Caco-2 (cell line): ENCODE data around the gene CDYL2. TPM values are rescaled to one million over a fixed set of nuclear protein-coding genes. Genes with fewer than 3 reads are reported as not detected.

Experiments
- BruUV-seq: library from RNA; stranded (reverse); fragments of 400-500 nt; replicated peaks from 2 replicates; lab custom pipeline; 2021; lab: Mats Ljungman, UMichigan
- CTCF ChIA-PET: fragments of 300-600 bp; sonication (Branson Sonifier 250); formaldehyde crosslinking; loops from one replicate; lab custom pipeline; 2022; ENCODE audit warnings: antibody characterized with exemption; lab: Charles Lee
- POLR2A ChIA-PET: fragments of 300-600 bp; sonication (Branson Sonifier 250); formaldehyde crosslinking; loops from one replicate; lab custom pipeline; 2022; ENCODE audit warnings: antibody characterized with exemption; lab: Charles Lee
- DNase-seq, 2 experiments: peaks; one replicate each; pipeline versions ENCODE4 v3.0.0 to v3.0.0-alpha.2; 2020 to 2022
- H3K27me3 ChIP-seq: replicated peaks from 2 replicates; pipeline ENCODE4 v1.6.0; 2011; ENCODE audit warnings: low read length; ENCODE audit not compliant: control insufficient read depth, insufficient read depth
- H3K36me3 ChIP-seq: 2 replicates; pipeline ENCODE4 v1.5.1; 2011; ENCODE audit warnings: low read length; ENCODE audit not compliant: control insufficient read depth, insufficient read depth
- H3K4me1 ChIP-seq: fragments of 250-450 bp; sonication (Bioruptor Pico); 2 replicates; pipeline ENCODE4 v1.5.1; 2020; ENCODE audit warnings: mild to moderate bottlenecking
- H3K4me3 ChIP-seq: 2 replicates; pipeline ENCODE4 v1.5.1; 2011; ENCODE audit warnings: low read depth, mild to moderate bottlenecking, control low read depth, low read length
- H3K9me3 ChIP-seq: fragments of 250-450 bp; sonication (Bioruptor Pico); 2 replicates; pipeline ENCODE4 v1.5.1; 2020; ENCODE audit warnings: mild to moderate bottlenecking, moderate library complexity
- H3K27ac Mint-ChIP-seq: one replicate; pipeline ENCODE4 v1.8.0; 2022; ENCODE audit warnings: mixed read lengths; ENCODE audit not compliant: unreplicated experiment
- H3K27me3 Mint-ChIP-seq: one replicate; pipeline ENCODE4 v1.8.0; 2022; ENCODE audit warnings: mixed read lengths; ENCODE audit not compliant: insufficient read depth, unreplicated experiment
- H3K36me3 Mint-ChIP-seq: one replicate; pipeline ENCODE4 v1.8.0; 2022; ENCODE audit warnings: mild to moderate bottlenecking, mixed read lengths; ENCODE audit not compliant: insufficient read depth, unreplicated experiment
- H3K4me1 Mint-ChIP-seq: one replicate; pipeline ENCODE4 v1.8.0; 2022; ENCODE audit warnings: low read depth, mixed read lengths; ENCODE audit not compliant: unreplicated experiment
- H3K4me3 Mint-ChIP-seq: one replicate; pipeline ENCODE4 v1.8.0; 2022; ENCODE audit warnings: mild to moderate bottlenecking, moderate library complexity, mixed read lengths; ENCODE audit not compliant: unreplicated experiment
- H3K9me3 Mint-ChIP-seq: one replicate; pipeline ENCODE4 v1.8.0; 2022; ENCODE audit warnings: mixed read lengths; ENCODE audit not compliant: unreplicated experiment
- intact Hi-C: fragments of 100-400 bp; cut with micrococcal nuclease; formaldehyde crosslinking; loops from one replicate; pipeline ENCODE4 v1.10.0; 2022; ENCODE audit not compliant: unreplicated experiment
- total RNA-seq: library from RNA; stranded (reverse); gene quantifications from 2 replicates; pipeline ENCODE4 v1.2.3, GENCODE V29; 2022
- TF ChIP-seq, protein P1 (sequence below), 2 experiments: fragments of 200-600 bp in 1 of 2; IDR thresholded peaks; 1 replicate in 1 of 2; 2 replicates in 1 of 2; pipeline versions ENCODE4 v1.5.1 to v1.8.0; 2011 to 2022; ENCODE audit warnings: antibody characterized with exemption in 1 of 2, control low read depth in 1 of 2, inconsistent platforms in 1 of 2, low read depth in 1 of 2, low read length in 1 of 2, mild to moderate bottlenecking in 1 of 2, moderate library complexity in 1 of 2; ENCODE audit not compliant: insufficient read depth in 1 of 2, severe bottlenecking in 1 of 2, unreplicated experiment in 1 of 2

CDYL2 gene
- total RNA-seq, 1 experiment from 2014 or later = 1.8 TPM

GRCh38 chr16:80841231-80841630 lies 36.8 kb upstream of the CDYL2 start:
- Mint-ChIP-seq H3K27me3 (no peaks in the 10 kb centered on the region), H3K4me3 (no peak overlapping the region), H3K27ac (no peak overlapping the region), H3K36me3 (no peaks in the 10 kb centered on the region), H3K4me1 (peaks cover 5% of the 10 kb centered on the region), H3K9me3 (peaks cover 42% of the 10 kb centered on the region)
- TF ChIP-seq, protein P1, sequence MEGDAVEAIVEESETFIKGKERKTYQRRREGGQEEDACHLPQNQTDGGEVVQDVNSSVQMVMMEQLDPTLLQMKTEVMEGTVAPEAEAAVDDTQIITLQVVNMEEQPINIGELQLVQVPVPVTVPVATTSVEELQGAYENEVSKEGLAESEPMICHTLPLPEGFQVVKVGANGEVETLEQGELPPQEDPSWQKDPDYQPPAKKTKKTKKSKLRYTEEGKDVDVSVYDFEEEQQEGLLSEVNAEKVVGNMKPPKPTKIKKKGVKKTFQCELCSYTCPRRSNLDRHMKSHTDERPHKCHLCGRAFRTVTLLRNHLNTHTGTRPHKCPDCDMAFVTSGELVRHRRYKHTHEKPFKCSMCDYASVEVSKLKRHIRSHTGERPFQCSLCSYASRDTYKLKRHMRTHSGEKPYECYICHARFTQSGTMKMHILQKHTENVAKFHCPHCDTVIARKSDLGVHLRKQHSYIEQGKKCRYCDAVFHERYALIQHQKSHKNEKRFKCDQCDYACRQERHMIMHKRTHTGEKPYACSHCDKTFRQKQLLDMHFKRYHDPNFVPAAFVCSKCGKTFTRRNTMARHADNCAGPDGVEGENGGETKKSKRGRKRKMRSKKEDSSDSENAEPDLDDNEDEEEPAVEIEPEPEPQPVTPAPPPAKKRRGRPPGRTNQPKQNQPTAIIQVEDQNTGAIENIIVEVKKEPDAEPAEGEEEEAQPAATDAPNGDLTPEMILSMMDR (IDR thresholded peaks at IDR 0.05; ENCODE audit: insufficient read depth in 1 of 2, low read depth in 1 of 2, low read length in 1 of 2, severe bottlenecking in 1 of 2, unreplicated experiment in 1 of 2) = no peak
- Histone ChIP-seq H3K27me3 (no peaks in the 10 kb centered on the region), H3K9me3 (peaks cover 5% of the 10 kb centered on the region; the same call in 1 of the 2 replicates), H3K36me3 (no peaks in the 10 kb centered on the region), H3K4me3 (no peak overlapping the region), H3K4me1 (peaks cover 3% of the 10 kb centered on the region; the same call in 1 of the 2 replicates)
- no peak for DNase-seq
- ChIA-PET POLR2A (no interaction called here), CTCF (no interaction called here)
- intact Hi-C loops = no loop called here
- BruUV-seq = no TSS peak

DNA sequence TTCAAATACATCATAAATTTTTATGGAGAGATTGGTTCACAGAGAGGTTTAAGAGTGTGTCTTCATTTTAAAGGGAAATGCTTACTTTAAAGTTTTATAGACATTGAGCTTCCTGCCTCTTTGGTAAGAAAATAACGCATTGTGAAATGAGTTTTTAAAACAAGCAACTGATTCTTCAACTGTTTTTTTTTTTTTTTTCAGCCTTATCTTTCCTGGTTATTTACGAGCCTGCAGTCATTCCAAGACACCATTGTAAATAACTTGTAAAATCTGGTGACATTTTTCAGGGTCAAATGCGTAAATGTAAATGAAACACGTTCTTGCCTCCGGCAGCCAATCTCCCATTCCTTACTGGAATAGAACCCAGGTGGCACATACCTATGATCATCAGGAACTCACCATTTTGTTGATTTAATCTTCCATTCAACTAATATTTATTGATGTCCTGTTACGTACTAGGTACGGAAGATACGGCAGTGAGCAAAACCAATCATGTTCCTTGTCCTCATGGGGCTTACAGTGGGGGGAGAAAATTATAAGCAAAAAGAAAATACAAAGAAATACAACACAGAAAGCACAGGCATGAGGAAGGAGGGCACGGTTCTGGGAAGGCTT lies 33.2 kb upstream of the CDYL2 start:
- Histone ChIP-seq H3K4me1 (peaks cover 3% of the 10 kb centered on the region; the same call in 1 of the 2 replicates), H3K27me3 (no peaks in the 10 kb centered on the region), H3K4me3 (no peak overlapping the region), H3K36me3 (no peaks in the 10 kb centered on the region), H3K9me3 (no peaks in the 10 kb centered on the region)
- CTCF ChIA-PET = no interaction called here
- H3K9me3 Mint-ChIP-seq = peaks cover 27% of the 10 kb centered on the region
- BruUV-seq = no TSS peak
- DNase-seq = no peak
- POLR2A ChIA-PET = no interaction called here
- intact Hi-C loops = no loop called here
- no peak overlapping the region for H3K4me3 Mint-ChIP-seq
- peaks cover 7% of the 10 kb centered on the region for H3K27me3 Mint-ChIP-seq
- TF ChIP-seq, protein P1 (IDR thresholded peaks at IDR 0.05; ENCODE audit: insufficient read depth in 1 of 2, low read depth in 1 of 2, low read length in 1 of 2, severe bottlenecking in 1 of 2, unreplicated experiment in 1 of 2) = no peak
- H3K36me3 Mint-ChIP-seq = no peaks in the 10 kb centered on the region
- no peak overlapping the region for H3K27ac Mint-ChIP-seq
- peaks cover 5% of the 10 kb centered on the region for H3K4me1 Mint-ChIP-seq

DNA sequence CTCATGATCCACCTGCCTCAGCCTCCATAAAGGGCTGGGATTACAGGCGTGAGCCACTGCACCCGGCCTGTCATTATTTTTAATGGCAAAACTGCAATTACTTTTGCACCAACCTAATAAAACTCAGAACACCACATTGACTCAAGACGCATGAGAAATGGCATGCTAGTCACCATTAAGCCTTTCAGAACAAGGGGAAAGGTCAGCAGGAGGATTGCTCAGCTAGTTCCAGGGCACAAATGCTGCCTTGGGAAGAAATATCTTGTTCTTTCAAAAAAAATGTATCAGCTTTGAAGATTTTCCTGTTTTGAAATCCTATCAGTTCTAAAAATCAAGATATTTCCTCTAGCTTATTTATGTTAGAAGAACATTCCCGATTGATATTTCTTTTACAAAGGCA lies 32.4 kb upstream of the CDYL2 start:
- Mint-ChIP-seq H3K4me1 (peaks cover 5% of the 10 kb centered on the region), H3K27ac (no peak overlapping the region), H3K36me3 (no peaks in the 10 kb centered on the region), H3K4me3 (no peak overlapping the region), H3K27me3 (peaks cover 7% of the 10 kb centered on the region), H3K9me3 (peaks cover 19% of the 10 kb centered on the region)
- H3K27me3 ChIP-seq = no peaks in the 10 kb centered on the region
- DNase-seq = no peak
- intact Hi-C loops = no loop called here
- peaks cover 3% of the 10 kb centered on the region; the same call in 1 of the 2 replicates for H3K4me1 ChIP-seq
- ChIA-PET POLR2A (no interaction called here), CTCF (no interaction called here)
- TF ChIP-seq, protein P1 (IDR thresholded peaks at IDR 0.05; ENCODE audit: insufficient read depth in 1 of 2, low read depth in 1 of 2, low read length in 1 of 2, severe bottlenecking in 1 of 2, unreplicated experiment in 1 of 2) = no peak
- H3K36me3 ChIP-seq = no peaks in the 10 kb centered on the region
- BruUV-seq = no TSS peak
- H3K4me3 ChIP-seq = no peak overlapping the region
- no peaks in the 10 kb centered on the region for H3K9me3 ChIP-seq
